ENCODE results near the gene NARF. TPM values are rescaled to one million over a fixed set of nuclear protein-coding genes. Genes with fewer than 3 reads are reported as not detected.
"Not testable (repeated sequence)": the region's sequence is repeated elsewhere in the genome, so short reads cannot be mapped to it uniquely, and the experiment has no call there.

NARF gene
- total RNA-seq, result 10 to 100 TPM; 47.6 to 50.9 TPM
- long read RNA-seq, transcript NARF-201 (11 exons, 3,949 nt), result major isoform, 46 of 69 reads
- long read RNA-seq, partial matches to known transcripts, result 2 of 69 reads
- long read RNA-seq, other reads (novel, unspliced or antisense), result 15 of 69 reads

DNA sequence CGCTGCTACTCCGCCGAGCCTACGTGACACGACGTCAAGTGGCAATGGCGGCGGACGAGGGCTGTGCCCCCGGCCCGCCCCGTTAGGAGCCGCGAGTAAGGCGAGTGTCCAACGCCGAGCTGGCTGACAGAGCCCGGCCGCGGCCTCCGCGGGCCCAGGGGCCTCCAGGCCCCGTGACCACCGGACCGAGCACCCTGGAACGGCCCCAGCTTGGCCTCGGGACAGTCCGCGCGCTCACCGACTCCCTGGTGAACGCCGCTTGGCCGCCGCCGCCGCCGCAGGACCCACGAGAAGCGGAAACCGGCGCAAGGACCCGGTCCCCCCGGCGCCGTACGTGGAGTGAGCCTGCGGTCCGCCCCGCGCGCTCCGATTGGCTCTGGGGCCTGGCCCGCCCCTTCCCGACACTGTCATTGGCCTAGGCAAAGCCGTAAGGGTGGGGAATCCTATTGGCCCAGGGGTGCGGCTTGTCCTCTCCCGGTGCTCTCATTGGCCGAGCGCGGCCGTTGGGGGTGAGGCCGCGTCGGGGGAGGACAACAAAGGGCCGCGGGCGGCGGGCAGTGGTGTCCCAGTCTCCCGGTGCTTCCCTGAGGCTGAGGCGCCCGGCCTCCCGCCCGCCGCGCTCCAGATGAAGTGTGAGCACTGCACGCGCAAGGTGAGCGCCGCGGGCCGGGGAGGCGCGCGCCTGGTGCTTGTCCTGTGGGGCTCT, at the start of gene NARF:
Gene NARF (plus strand): TSS at position 563 of the 706 bp plus-strand sequence. CDS start 63 bp downstream, at position 626.
- DNase-seq, result peak; percentile 96 to 99
- intact Hi-C loops (cut with DNase I, micrococcal nuclease), result no loop called here
- ATAC-seq, result peak; percentile 93

DNA sequence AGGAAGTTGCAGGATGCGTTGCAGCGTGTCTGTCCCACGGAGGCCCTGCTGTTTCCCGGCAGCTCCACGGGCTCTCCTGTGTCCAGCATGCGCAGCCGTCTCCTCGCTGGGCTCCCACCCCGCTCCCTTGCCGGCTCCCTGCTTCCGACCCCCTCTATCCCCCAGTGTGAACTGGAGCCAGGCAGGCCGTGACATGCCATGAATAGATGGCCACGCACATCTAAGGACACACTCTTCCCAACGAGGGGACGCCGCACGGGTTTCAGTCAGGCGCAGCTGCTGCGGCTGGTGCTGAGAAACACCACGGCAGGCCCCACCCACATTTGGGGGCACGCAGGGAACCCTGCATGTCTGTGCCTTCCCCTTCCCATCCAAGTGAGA, 49.6 kb upstream of the NARF start:
- intact Hi-C loops (cut with DNase I, micrococcal nuclease), result no loop called here
- ATAC-seq, result no peak
- DNase-seq, result no peak

DNA sequence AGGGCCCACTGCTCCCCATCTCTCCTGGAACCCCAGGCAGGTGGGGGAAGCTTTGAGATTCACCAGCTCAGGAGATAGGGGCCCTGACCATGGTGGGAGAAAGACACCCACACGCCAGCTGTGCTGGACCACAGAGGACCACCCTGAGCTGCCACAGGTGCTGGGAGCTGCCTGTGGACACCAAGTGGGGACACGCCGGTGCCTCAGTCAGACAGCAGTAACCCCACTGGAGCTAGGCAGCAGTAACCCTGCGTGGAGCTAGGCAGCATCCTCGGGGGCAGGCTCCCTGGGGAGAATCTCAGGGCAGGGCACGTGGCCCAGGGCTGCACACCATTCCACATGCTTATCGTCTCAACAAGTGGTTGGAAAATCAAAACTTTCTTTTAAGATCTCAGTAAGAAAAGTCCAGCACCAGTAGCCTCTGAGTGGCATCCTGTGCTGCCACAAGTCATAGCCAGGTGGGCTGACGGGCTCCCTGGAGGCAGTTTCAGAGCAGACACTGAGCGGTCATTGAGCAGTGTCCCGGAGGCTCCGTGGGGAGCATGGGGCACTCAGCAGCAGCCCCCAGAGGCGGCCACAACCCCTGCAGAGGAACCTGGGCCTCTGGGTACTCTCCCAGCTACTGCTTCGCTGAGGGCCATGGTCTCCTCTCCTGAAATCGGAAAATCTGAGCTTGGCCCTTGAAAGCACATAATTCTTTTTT, 48.4 kb upstream of the NARF start:
- ATAC-seq (no peak), DNase-seq (no peak)
- intact Hi-C loops (cut with DNase I, micrococcal nuclease), result loop anchor here (5.0 kb wide), 2 partner anchors 53 to 58 kb away; partner anchors contain the start of gene TEX19 (in 1 of the 2)

DNA sequence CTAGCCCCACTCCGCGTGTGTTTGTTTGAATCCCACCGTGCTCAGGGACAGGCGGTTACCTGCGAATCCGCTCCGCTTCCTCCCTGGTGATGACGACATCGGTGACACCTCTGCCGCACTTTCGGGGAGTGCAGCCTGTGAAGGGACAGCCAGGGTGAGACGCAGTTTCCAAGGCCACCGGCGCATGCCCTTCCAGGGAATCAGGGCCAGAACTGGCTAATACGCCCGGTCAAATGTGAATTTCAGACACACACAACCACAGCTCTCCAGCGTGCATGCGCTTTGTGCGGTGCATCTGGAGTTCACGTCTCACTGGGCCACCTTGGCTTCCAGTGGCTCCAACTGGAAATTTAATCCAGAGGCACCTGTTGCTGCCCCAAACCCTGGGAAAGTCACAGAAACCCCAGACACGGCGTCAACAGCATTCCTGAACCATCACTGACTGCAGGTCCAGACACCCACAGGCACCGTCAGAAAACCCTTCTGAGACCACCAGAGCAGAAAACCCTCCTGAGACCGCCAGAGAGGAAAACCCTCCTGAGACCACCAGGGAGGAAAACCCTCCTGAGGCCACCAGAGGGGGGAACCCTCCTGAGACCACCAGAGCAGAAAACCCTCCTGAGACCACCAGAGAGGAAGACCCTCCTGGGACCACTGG, 47.0 kb upstream of the NARF start:
- intact Hi-C loops (cut with DNase I, micrococcal nuclease), result loop anchor here (5.0 kb wide), 2 partner anchors 54 to 59 kb away; partner anchors contain the start of gene TEX19 (in 1 of the 2)
- ATAC-seq, result no peak
- DNase-seq, result no peak

DNA sequence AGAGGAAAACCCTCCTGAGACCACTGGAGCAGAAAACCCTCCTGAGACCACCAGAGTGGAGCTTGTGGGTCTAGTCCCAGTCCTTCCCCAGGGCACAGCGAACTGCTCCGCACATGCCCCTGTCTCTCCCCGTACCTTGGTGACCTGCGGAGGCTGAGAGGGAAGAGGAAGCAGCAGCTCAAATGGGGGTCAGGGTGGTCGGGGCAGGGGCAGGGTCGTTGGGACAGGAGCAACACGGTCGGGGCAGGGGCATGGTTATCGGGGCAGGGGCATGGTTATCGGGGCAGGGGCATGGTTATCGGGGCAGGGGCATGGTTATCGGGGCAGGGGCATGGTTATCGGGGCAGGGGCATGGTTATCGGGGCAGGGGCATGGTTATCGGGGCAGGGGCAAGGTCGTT, 46.5 kb upstream of the NARF start:
- not testable (repeated sequence) for ATAC-seq, DNase-seq
- intact Hi-C loops (cut with DNase I, micrococcal nuclease), result loop anchor here (5.0 kb wide), 2 partner anchors 55 to 60 kb away; partner anchors contain the start of gene TEX19 (in 1 of the 2)

DNA sequence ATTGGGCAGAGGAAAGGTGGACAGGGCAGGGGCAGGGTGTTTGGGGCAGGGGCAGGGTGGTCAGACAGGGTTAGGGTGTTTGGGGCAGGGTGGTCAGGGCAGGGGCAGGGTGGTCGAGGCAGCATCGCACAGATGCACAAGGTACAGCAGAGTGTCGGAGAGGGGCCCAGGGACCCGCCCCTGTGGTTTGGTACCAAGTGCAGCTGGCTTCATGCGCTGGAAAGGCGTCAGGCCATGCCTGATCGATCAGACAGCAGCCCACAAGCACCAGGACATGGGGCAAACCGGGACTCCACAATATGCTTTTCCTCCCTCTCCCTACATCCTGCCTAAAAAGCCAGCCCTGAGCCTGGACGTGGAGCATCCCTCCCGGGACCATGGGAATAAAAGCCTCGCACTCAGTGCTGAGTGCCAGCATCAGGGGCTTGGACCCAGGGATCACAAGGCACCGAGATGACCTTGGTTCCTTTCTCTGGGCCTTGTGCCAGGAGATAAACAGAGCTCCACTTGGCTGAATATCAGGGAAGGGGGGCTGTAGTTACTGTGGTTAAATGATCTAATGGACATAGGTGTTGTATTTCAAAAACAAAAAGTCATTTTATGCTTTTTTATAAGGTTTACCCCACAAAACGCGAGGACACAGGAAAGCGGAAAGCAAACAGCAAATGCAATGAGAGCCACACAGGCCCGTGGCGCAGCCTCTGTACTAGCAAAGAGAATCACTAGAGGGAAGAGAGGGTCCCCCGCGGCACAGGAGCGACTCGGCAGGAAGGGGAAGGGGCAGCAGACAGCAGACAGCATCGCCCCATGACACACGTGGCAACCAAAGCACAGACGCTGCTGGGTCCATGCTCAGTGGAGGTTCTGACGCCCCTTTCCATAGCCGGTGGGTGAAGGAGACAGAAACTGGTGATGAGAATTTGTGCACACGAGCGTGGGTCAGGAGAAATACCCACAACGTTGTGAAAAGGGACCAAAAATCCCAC, 45.7 kb upstream of the NARF start:
- DNase-seq (no peak), ATAC-seq (no peak)
- intact Hi-C loops (cut with DNase I, micrococcal nuclease), result loop anchor here (5.0 kb wide), 2 partner anchors 56 to 61 kb away; partner anchors contain the start of gene TEX19 (in 1 of the 2)

DNA sequence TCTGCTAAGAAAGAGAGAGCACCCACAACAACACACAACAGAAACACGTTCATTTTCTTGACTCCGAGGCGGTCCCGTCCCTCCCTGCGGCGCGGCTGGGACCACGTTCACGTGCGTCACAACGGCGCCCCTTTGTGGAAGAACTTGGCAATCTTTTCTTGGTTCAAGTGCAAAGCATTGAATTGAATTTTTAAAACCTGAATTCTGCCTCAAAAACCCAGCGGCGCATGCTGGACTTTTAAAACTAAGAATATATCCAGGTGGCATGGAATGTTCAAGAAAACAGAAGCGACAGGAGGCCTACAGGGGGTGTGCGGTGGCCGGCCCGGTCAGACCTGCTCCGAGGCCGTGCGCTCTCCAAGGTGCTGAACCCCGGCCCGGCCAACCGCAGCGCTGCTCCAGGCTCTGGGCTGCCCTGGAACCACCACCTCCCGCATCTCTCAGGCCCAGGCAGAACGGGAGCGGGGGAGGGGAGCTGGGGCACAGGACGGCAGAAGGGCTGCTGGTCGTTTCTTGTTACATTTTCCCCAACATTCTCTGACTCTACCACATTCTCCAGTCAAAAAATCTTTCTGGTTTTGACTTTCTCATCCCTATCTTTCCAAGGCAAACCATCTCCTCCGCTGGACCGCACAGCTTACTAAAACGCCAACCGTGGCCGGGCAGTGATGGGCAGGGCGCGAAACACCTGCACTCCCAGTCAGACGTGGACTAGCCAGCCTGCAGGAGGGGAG, 43.8 kb upstream of the NARF start:
- DNase-seq (peak; percentile 56 to 83), ATAC-seq (peak; percentile 48)
- intact Hi-C loops (cut with DNase I, micrococcal nuclease), result loop anchor here (5.0 kb wide), 2 partner anchors 57 to 62 kb away; partner anchors contain the start of gene TEX19 (in 1 of the 2)

DNA sequence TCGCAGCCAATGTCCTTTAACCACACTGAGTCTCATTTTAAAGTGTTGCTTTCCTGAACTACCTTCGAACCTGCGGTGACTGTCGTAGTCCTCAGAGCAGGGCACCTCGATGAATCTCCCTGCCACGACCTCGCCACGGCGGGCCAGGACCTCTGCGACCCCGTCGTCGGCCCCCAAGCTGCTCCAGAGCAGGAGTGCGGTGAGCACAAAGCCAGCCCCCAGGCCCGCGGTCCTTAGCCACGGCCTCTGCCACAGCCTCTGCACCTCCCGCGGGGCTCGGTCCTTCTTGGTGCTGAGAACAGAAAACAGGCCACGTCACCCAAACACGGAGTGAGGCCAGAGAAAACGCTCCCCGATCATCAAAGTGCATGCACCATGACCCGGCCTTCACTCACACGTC, 43.2 kb upstream of the NARF start:
- DNase-seq, result no peak
- no peak for ATAC-seq
- intact Hi-C loops (cut with DNase I, micrococcal nuclease), result no loop called here

DNA sequence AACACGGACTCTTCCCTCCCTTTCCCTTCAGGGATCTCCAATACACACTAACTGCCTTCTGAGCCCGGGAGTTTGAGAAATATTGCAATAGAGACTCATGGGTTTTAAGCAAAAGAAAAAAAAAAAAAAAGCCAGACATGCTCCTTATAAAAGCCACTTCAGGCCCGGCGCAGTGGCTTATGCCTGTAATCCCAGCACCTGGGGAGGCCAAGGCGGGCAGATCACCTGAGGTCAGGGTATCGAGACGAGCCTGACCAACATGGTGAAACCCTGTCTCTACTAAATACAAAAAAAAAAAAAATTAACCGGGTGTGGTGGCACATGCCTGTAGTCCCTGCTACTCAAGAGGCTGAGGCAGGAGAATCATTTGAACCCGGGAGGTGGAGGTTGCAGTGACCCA, 42.8 kb upstream of the NARF start:
- no peak for DNase-seq
- no peak for ATAC-seq
- intact Hi-C loops (cut with DNase I, micrococcal nuclease), result no loop called here

DNA sequence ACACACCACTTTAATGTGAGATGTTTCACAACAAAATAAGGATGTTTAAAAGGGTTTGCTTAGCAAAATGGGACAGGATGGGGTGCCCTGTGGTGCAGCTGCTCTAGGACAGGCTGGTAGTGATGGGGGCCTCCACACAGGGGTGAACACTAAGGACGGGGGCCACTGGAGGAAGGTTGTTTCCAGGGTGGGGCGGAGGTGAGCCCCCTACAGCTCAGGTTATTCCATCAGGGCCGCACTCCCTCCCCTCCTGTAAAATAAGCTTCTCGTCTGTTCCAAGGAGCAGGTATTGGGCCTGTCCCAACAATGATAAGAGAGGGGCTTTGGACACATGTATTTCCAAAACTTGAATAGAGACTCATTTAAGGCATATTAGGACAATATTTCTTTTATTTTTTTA, 42.3 kb upstream of the NARF start:
- DNase-seq, result no peak
- intact Hi-C loops (cut with DNase I, micrococcal nuclease), result no loop called here
- ATAC-seq, result no peak

DNA sequence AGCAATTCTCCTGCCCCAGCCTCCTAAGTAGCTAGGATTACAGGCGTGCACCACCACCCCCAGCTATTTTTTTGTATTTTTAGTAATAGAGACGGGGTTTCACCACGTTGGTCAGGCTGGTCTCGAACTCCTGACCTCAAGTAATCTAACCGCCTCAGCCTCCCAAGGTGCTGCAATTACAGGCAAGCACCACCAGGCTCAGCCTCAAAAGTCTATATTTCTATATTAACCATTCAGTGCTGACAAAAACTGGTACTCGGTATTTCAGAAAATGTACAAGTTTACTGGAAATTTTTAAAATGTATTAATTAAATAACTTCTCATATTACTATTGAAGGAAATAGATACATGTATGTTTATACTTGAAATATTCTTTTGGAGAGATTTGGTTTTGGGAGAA, 41.8 kb upstream of the NARF start:
- ATAC-seq, result no peak
- intact Hi-C loops (cut with DNase I, micrococcal nuclease), result no loop called here
- no peak for DNase-seq

DNA sequence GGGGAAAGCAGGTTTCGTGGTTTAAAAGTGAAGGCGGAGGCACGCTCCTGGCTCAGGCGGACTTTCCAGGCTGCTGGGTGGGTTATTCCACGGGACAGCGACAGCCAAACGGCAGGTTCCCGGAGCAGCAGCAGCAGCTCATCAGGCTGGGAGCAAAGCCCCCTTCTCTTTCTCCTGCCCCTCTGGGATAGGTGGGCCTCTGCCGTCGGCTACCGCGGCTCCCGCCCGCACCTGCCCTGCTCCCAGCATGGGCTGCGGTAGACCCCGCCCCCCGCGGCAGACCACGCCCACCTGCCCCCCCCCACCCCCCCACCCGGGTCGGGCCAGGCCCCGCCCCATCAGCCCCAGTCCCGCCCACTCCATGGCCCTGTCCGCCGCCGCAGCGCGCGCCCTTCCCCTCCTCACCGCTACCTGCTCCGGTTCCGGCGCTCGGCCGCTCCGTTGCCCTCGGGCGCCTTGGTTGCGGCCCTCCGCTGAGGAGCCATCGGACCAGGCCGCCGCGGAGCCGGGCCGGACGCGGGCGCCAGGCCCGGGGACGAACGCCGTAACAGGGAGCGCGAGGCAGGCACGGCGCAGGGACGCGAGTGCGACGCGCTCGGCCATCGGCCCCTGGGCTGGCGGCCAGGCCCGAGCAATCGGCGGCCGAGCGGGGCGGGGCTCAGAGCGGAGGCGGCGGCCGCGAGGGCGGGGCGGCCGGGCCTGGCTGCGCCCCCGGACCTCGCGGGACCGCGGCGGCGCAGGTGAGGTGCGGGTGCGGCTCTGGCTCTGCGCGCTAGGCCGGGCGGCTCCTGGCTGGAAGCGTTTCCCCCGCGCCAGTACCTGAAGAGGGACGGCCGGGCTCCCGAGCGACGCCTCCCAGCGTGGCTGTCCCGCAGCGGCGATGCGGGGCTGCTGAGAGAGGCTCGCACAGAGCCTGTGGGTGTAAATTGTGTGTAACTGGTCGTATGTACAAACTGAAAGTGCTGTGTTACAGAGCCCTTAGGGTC, 40.2 kb upstream of the NARF start, which contains the start of the genes HEXD and OGFOD3:
Gene HEXD (plus strand): TSS at position 347 of the 986 bp plus-strand sequence. CDS start 1,453 bp downstream, outside the sequence.
Gene OGFOD3 (minus strand): TSS at position 586 of the 986 bp plus-strand sequence. CDS start 101 bp downstream, at position 485.
- intact Hi-C loops (cut with DNase I, micrococcal nuclease), result no loop called here
- DNase-seq (peak; percentile 74 to 89), ATAC-seq (peak; percentile 89)

DNA sequence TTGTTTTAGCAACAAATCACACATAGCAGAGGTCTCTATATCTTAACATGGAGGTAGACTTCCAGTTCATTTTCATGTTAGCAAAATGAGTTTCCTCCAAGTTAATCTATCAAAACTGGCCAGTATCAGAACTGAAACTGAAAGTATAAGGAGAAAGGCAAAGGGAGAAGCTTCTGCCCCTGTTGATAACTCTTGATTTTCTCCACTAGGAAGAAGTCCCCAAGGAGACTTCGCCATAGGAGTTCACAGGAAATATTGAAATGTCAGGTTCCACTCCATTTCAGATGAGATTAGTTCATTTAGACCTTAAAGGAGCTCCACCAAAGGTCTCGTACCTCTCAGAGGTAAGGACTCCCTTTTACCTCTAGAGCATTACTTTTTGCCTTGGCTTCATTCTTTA, 39.0 kb upstream of the NARF start:
- peak; percentile 28 for ATAC-seq
- intact Hi-C loops (cut with DNase I, micrococcal nuclease), result no loop called here
- DNase-seq, result no peak

DNA sequence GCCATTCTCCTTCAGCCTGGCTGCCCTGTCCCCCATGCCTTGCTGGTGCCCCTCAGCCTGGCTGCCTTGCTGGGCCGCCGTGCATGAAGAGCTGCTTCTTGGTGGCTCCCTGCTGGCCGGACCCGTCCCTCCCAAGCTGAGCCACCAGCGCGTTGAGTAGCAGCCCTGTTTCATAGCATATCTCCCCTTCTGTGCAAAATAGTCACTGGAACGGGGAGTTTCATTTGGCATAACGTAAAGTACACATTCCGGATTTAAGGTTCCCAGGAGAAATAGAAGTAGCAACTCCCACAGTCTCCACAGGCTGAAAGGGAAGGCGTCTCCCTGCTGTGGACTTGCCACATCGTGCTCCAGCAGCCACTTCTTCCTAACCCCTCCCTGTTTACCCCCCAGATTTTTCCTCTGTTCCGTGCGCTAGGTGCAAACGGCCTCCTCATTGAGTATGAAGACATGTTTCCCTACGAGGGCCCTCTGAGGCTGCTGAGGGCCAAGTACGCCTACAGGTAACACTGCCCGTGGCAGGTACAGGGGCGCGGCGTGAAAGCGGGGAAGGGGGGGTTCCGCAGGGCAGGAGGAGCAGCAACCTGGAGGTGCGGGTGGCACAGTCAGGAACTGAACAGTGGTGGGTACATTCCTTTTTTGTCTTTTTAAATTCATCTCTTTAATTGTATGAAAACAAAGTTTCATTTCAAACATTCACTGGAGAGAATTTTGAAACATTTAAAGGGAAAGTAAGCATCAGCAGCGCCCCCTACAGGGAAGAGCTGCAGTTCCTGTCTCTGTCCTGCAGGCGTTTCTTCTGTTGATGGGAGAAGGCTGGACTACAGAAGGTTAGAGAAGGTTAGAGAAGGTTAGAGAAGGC, 34.3 kb upstream of the NARF start:
- DNase-seq (peak in 1 of 2 donors; percentile 62), ATAC-seq (peak; percentile 58)
- intact Hi-C loops (cut with DNase I, micrococcal nuclease), result no loop called here

DNA sequence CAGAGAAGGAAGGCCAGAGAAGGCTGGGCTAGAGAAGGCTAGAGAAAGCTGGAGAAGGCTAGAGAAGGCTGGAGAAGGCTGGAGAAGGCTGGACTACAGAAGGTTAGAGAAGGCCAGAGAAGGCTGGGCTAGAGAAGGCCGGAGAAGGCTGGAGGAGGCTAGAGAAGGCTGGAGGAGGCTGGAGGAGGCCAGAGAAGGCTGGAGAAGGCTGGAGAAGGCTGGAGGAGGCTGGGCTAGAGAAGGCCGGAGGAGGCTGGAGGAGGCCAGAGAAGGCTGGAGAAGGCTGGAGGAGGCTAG, 33.7 kb upstream of the NARF start:
- intact Hi-C loops (cut with DNase I, micrococcal nuclease), result no loop called here
- no peak for DNase-seq
- no peak for ATAC-seq
